PC-3 (cell line): ENCODE results near the gene EXOC2. TPM values are rescaled to one million over a fixed set of nuclear protein-coding genes. Genes with fewer than 3 reads are reported as not detected.

Experiments used
- ATAC-seq: fragments of 200-7000 bp; cut with Tn5 transposase; 2 replicates; pipeline ENCODE4 v1.9.1; 2020; ENCODE audit warnings: mild to moderate bottlenecking, moderate library complexity
- BruUV-seq: library from RNA; stranded (reverse); fragments of 400-500 nt; replicated peaks from 2 replicates; lab custom pipeline; 2021; lab: Mats Ljungman, UMichigan
- CTCF ChIA-PET: fragments of 300-600 bp; sonication (Branson Sonifier 250); formaldehyde crosslinking; loops from one replicate; lab custom pipeline; 2022; ENCODE audit warnings: antibody characterized with exemption; lab: Charles Lee
- POLR2A ChIA-PET: fragments of 300-600 bp; sonication (Branson Sonifier 250); formaldehyde crosslinking; loops from one replicate; lab custom pipeline; 2022; ENCODE audit warnings: antibody characterized with exemption; ENCODE audit not compliant: unreplicated experiment; lab: Charles Lee
- DNase-seq: peaks from one replicate; pipeline ENCODE4 v3.0.0-alpha.2; 2015
- H2AFZ ChIP-seq: fragments of 300-600 bp; sonication (generic); 2 replicates; pipeline ENCODE4 v1.6.0; 2016; ENCODE audit warnings: antibody characterized with exemption, low read length
- H3F3A ChIP-seq: fragments of 300-600 bp; sonication (generic); one replicate; pipeline ENCODE4 v1.6.0; 2017; ENCODE audit warnings: antibody characterized with exemption, low read length, control low read depth, mild to moderate bottlenecking; ENCODE audit not compliant: unreplicated experiment
- H3K27ac ChIP-seq: fragments of 300-600 bp; sonication (generic); 2 replicates; pipeline ENCODE4 v1.5.1; 2016; ENCODE audit warnings: mild to moderate bottlenecking, low read length
- H3K27me3 ChIP-seq: fragments of 300-600 bp; sonication (generic); 2 replicates; pipeline ENCODE4 v1.6.1; 2016; ENCODE audit warnings: low read length, mixed read lengths
- H3K36me3 ChIP-seq: fragments of 300-600 bp; sonication (generic); 2 replicates; pipeline ENCODE4 v1.6.1; 2016; ENCODE audit warnings: low read depth, mixed run types, low read length, mixed read lengths
- H3K4me1 ChIP-seq: fragments of 300-600 bp; sonication (generic); 2 replicates; pipeline ENCODE4 v1.5.1; 2016; ENCODE audit warnings: low read length; ENCODE audit not compliant: insufficient read depth
- H3K4me2 ChIP-seq: fragments of 300-600 bp; sonication (generic); 2 replicates; pipeline ENCODE4 v1.6.0; 2016; ENCODE audit warnings: low read length
- H3K4me3 ChIP-seq: fragments of 300-600 bp; sonication (generic); 2 replicates; pipeline ENCODE4 v1.5.1; 2016; ENCODE audit warnings: mild to moderate bottlenecking, low read length, mixed read lengths
- H3K79me2 ChIP-seq: fragments of 300-600 bp; sonication (generic); 2 replicates; pipeline ENCODE4 v1.6.1; 2017; ENCODE audit warnings: low read length, mixed read lengths
- H3K9ac ChIP-seq: fragments of 300-600 bp; sonication (generic); 2 replicates; pipeline ENCODE4 v1.6.0; 2016; ENCODE audit warnings: mild to moderate bottlenecking, low read length
- H3K9me2 ChIP-seq: fragments of 300-600 bp; sonication (generic); replicated peaks from 2 replicates; pipeline ENCODE4 v1.6.1; 2016; ENCODE audit warnings: mixed run types, low read length, mixed read lengths
- H3K9me3 ChIP-seq: fragments of 300-600 bp; sonication (generic); 2 replicates; pipeline ENCODE4 v1.6.1; 2016; ENCODE audit warnings: low read length, mixed read lengths
- H4K20me1 ChIP-seq: fragments of 300-600 bp; sonication (generic); 2 replicates; pipeline ENCODE4 v1.6.1; 2016; ENCODE audit warnings: low read length, mixed read lengths
- EZH2 ChIP-seq: fragments of 300-600 bp; sonication (generic); IDR thresholded peaks from one replicate; pipeline ENCODE4 v1.6.1; 2017; ENCODE audit warnings: antibody characterized with exemption, mild to moderate bottlenecking, low read length; ENCODE audit not compliant: unreplicated experiment
- EZH2phosphoT487 ChIP-seq: fragments of 300-600 bp; sonication (generic); IDR thresholded peaks from 2 replicates; pipeline ENCODE4 v1.6.1; 2018; ENCODE audit warnings: mild to moderate bottlenecking, antibody characterized with exemption, low read length, borderline replicate concordance
- intact Hi-C: fragments of 100-400 bp; cut with micrococcal nuclease; formaldehyde crosslinking; loops from 2 replicates; pipeline ENCODE4 v1.9.0; 2023
- total RNA-seq: library from RNA; depleted of rRNA; stranded (reverse); fragments of >200 nt; gene quantifications from 2 replicates; pipeline ENCODE4 v1.2.3, GENCODE V29; 2014
- TF ChIP-seq, protein P1 (sequence below): fragments of 300-600 bp; sonication (generic); conservative IDR thresholded peaks from 2 replicates; pipeline ENCODE4 v1.5.1; 2017; ENCODE audit warnings: antibody characterized with exemption, low read depth, mild to moderate bottlenecking, low read length

Gene EXOC2
- total RNA-seq, 1 experiment from 2014 or later = 27.7 TPM

- Histone ChIP-seq H2AFZ (no peak overlapping the region), H4K20me1 (no peaks in the 10 kb centered on the region), H3K9ac (no peak overlapping the region), H3K27me3 (no peaks in the 10 kb centered on the region), H3K9me3 (no peaks in the 10 kb centered on the region), H3K9me2 (no peaks in the 10 kb centered on the region), H3F3A (no peaks in the 10 kb centered on the region), H3K4me2 (no peak overlapping the region), H3K4me1 (no peaks in the 10 kb centered on the region), H3K36me3 (peaks cover 12% of the 10 kb centered on the region), H3K79me2 (no peaks in the 10 kb centered on the region), H3K27ac (no peak overlapping the region), H3K4me3 (no peak overlapping the region)
- peak; percentile 12 for DNase-seq
- ChIA-PET CTCF (no interaction called here), POLR2A (no interaction called here)
- TF ChIP-seq EZH2 = no peak
- TF ChIP-seq, protein P1, sequence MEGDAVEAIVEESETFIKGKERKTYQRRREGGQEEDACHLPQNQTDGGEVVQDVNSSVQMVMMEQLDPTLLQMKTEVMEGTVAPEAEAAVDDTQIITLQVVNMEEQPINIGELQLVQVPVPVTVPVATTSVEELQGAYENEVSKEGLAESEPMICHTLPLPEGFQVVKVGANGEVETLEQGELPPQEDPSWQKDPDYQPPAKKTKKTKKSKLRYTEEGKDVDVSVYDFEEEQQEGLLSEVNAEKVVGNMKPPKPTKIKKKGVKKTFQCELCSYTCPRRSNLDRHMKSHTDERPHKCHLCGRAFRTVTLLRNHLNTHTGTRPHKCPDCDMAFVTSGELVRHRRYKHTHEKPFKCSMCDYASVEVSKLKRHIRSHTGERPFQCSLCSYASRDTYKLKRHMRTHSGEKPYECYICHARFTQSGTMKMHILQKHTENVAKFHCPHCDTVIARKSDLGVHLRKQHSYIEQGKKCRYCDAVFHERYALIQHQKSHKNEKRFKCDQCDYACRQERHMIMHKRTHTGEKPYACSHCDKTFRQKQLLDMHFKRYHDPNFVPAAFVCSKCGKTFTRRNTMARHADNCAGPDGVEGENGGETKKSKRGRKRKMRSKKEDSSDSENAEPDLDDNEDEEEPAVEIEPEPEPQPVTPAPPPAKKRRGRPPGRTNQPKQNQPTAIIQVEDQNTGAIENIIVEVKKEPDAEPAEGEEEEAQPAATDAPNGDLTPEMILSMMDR = no peak
- TF ChIP-seq EZH2phosphoT487 = no peak
- ATAC-seq = no peak; the same call in 1 of the 2 replicates
- no TSS peak for BruUV-seq
- intact Hi-C loops = no loop called here
Observed at GRCh38 chr6:571892-572291, 121.0 kb downstream of the EXOC2 start.

DNA sequence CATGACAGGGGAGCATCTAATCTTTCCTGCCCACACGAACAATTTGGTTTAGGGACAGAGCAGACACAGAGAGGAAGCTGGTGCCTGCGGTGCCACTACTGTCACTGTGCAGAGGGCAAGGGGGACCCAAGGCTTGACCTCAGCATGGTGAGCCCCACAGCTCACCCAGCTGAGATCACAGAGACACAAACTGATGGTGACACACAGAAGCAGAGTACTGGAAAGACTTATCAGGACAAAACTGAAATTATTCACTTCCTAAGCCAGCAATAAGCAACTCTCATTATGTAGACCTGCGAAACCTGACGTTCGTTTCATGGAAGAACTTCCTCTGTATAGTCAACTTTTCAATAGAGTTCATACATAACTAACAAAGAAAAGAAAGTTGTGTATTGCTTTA, 122.1 kb downstream of the EXOC2 start:
- BruUV-seq = no TSS peak

DNA sequence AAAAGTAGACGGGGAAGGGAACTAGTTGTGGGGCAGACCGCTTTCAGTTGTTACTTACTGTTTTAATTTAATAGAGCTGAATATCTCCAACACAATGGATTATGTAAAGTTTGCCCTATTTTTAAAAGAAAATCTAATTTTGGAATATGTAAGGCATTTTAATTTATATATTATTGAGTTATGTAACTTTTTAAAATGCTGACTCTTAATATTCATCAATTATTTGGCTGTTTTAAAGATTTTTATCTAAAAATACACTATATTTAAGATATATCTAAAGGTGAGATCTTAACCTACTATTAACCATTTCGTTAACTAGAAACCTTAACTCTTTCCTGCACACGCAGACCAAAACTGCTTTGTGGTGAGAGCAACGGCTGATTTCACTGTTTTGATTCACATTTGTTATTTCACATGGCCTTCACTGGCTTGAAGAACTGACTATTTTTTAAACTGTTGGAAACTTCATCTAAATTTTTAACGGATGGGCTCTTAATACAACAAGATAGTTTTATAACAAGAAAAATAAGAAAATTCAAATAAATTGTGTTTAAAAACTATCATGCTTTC, 123.9 kb downstream of the EXOC2 start:
- H3K27me3 ChIP-seq = no peaks in the 10 kb centered on the region
- H4K20me1 ChIP-seq = no peaks in the 10 kb centered on the region
- ChIA-PET POLR2A (no interaction called here), CTCF (no interaction called here)
- no peak for ATAC-seq
- TF ChIP-seq EZH2 (no peak), EZH2phosphoT487 (no peak)
- TF ChIP-seq, protein P1 = no peak
- no peak for DNase-seq
- H3K4me2 ChIP-seq = no peak overlapping the region
- H3K4me1 ChIP-seq = no peaks in the 10 kb centered on the region
- no peak overlapping the region for H3K4me3 ChIP-seq
- intact Hi-C loops = no loop called here
- no peaks in the 10 kb centered on the region for H3F3A ChIP-seq
- no peaks in the 10 kb centered on the region for H3K79me2 ChIP-seq
- H3K9me2 ChIP-seq = no peaks in the 10 kb centered on the region
- H3K9ac ChIP-seq = no peak overlapping the region
- H3K27ac ChIP-seq = no peak overlapping the region
- H3K36me3 ChIP-seq = peaks cover 10% of the 10 kb centered on the region
- no TSS peak for BruUV-seq
- no peaks in the 10 kb centered on the region for H3K9me3 ChIP-seq
- H2AFZ ChIP-seq = no peak overlapping the region

More for the DNA sequence above, 122.1 kb downstream of the EXOC2 start:
- Histone ChIP-seq H3K36me3 (peaks cover 12% of the 10 kb centered on the region), H3K9me3 (no peaks in the 10 kb centered on the region), H4K20me1 (no peaks in the 10 kb centered on the region), H3K4me3 (no peak overlapping the region), H3K27ac (no peak overlapping the region), H2AFZ (no peak overlapping the region), H3F3A (no peaks in the 10 kb centered on the region), H3K79me2 (no peaks in the 10 kb centered on the region), H3K9ac (no peak overlapping the region), H3K27me3 (no peaks in the 10 kb centered on the region), H3K9me2 (no peaks in the 10 kb centered on the region), H3K4me1 (no peaks in the 10 kb centered on the region), H3K4me2 (no peak overlapping the region)
- ATAC-seq (no peak), DNase-seq (no peak)
- TF ChIP-seq, protein P1 = no peak
- TF ChIP-seq EZH2phosphoT487 (no peak), EZH2 (no peak)
- ChIA-PET POLR2A (no interaction called here), CTCF (no interaction called here)
- intact Hi-C loops = no loop called here
